HCT116 (cell line): ENCODE results near the gene FAM193A. TPM values are rescaled to one million over a fixed set of nuclear protein-coding genes. Genes with fewer than 3 reads are reported as not detected.

Experiments used
- ATAC-seq: fragments of 200-7000 bp; cut with Tn5 transposase; 2 replicates; pipeline ENCODE4 v1.9.1; 2020; ENCODE audit warnings: mild to moderate bottlenecking, moderate library complexity
- BruUV-seq: library from RNA; stranded (reverse); fragments of 400-500 nt; replicated peaks from 2 replicates; lab custom pipeline; 2021; lab: Mats Ljungman, UMichigan
- CTCF ChIA-PET: fragments of 300-600 bp; sonication (Branson Sonifier 250); formaldehyde crosslinking; loops from one replicate; lab custom pipeline; 2021; ENCODE audit warnings: antibody characterized with exemption; lab: Charles Lee
- POLR2A ChIA-PET: fragments of 300-600, 350-600 bp; sonication (Branson Sonifier 250); formaldehyde crosslinking; loops from one replicate; lab custom pipeline; 2021; ENCODE audit warnings: antibody characterized with exemption; lab: Charles Lee
- RAD21 ChIA-PET, 2 experiments: fragments of 300-600 bp; sonication (Branson Sonifier 250); formaldehyde crosslinking; loops; one replicate each; lab custom pipeline; 2023; ENCODE audit warnings: low total read pairs in 2 of 2; ENCODE audit not compliant: uncharacterized antibody in 2 of 2, unreplicated experiment in 2 of 2, low non-redundant PET in 1 of 2; lab: Charles Lee
- DNase-seq: peaks from one replicate; pipeline ENCODE4 v3.0.0-alpha.2; 2010; ENCODE audit warnings: low read depth, low spot score
- H2AFZ ChIP-seq: fragments of 200-600 bp; shearing (Covaris generic), sonication (generic); 2 replicates; pipeline ENCODE4 v1.6.1; 2017; ENCODE audit warnings: low read depth, mixed run types, mixed read lengths, antibody characterized with exemption, low read length; ENCODE audit not compliant: poor library complexity, severe bottlenecking
- H3K27ac ChIP-seq: 2 replicates; pipeline ENCODE4 v1.5.1; 2012; ENCODE audit warnings: low read depth, low read length
- H3K27me3 ChIP-seq: fragments of 200-600 bp; sonication (generic); 2 replicates; pipeline ENCODE4 v1.6.1; 2016; ENCODE audit warnings: mixed run types, low read length, mixed read lengths; ENCODE audit not compliant: insufficient read depth
- H3K36me3 ChIP-seq, 2 experiments: fragments of 200-500 bp in 1 of 2; fragments of 200-600 bp in 1 of 2; sonication (Bioruptor generic) in 1 of 2; sonication (generic) in 1 of 2; 2 replicates each; pipeline versions ENCODE4 v1.5.1 to v1.6.1; 2014 to 2016; ENCODE audit warnings: low read length in 2 of 2, inconsistent platforms in 1 of 2, mixed read lengths in 1 of 2, mixed run types in 1 of 2; ENCODE audit not compliant: insufficient read depth in 2 of 2, control insufficient read depth in 1 of 2
- H3K4me1 ChIP-seq, 2 experiments: fragments of 200-600 bp in 1 of 2; sonication (generic) in 1 of 2; 2 replicates each; pipeline versions ENCODE4 v1.5.1 to v1.6.1; 2012 to 2017; ENCODE audit warnings: low read length in 2 of 2, inconsistent platforms in 1 of 2, mild to moderate bottlenecking in 1 of 2, mixed read lengths in 1 of 2, mixed run types in 1 of 2, moderate library complexity in 1 of 2; ENCODE audit not compliant: insufficient read depth in 2 of 2, control insufficient read depth in 1 of 2
- H3K4me2 ChIP-seq: fragments of 200-600 bp; sonication (generic); 2 replicates; pipeline ENCODE4 v1.6.1; 2017; ENCODE audit warnings: mixed run types, low read length, mixed read lengths
- H3K4me3 ChIP-seq, 2 experiments: fragments of 200-600 bp in 1 of 2; sonication (generic) in 1 of 2; replicated peaks in 1 of 2; 2 replicates each; pipeline ENCODE4 v1.5.1; 2011 to 2016; ENCODE audit warnings: low read length in 2 of 2, control low read depth in 1 of 2, low read depth in 1 of 2, mild to moderate bottlenecking in 1 of 2, mixed read lengths in 1 of 2, mixed run types in 1 of 2
- H3K79me2 ChIP-seq: fragments of 200-600 bp; sonication (generic); 2 replicates; pipeline ENCODE4 v1.6.1; 2017; ENCODE audit warnings: mild to moderate bottlenecking, mixed run types, low read length, moderate library complexity, mixed read lengths; ENCODE audit not compliant: insufficient read depth
- H3K9ac ChIP-seq: fragments of 200-600 bp; sonication (generic); 2 replicates; pipeline ENCODE4 v1.6.1; 2016; ENCODE audit warnings: low read length, mixed read lengths
- H3K9me2 ChIP-seq: fragments of 200-600 bp; sonication (generic), shearing (Covaris generic); 2 replicates; pipeline ENCODE4 v1.6.1; 2017; ENCODE audit warnings: mixed run types, mild to moderate bottlenecking, moderate library complexity; ENCODE audit not compliant: insufficient read depth
- H3K9me3 ChIP-seq, 2 experiments: fragments of 200-500 bp in 1 of 2; fragments of 200-600 bp in 1 of 2; sonication (Bioruptor generic) in 1 of 2; sonication (generic) in 1 of 2; 2 replicates each; pipeline ENCODE4 v1.6.1; 2014 to 2017; ENCODE audit warnings: low read length in 2 of 2, mixed read lengths in 2 of 2, inconsistent platforms in 1 of 2, low read depth in 1 of 2, mild to moderate bottlenecking in 1 of 2, mixed run types in 1 of 2, moderate library complexity in 1 of 2; ENCODE audit not compliant: control insufficient read depth in 1 of 2, insufficient read depth in 1 of 2
- H4K20me1 ChIP-seq: fragments of 200-600 bp; sonication (generic), shearing (Covaris generic); 2 replicates; pipeline ENCODE4 v1.6.1; 2017; ENCODE audit warnings: mixed run types, mild to moderate bottlenecking, moderate library complexity; ENCODE audit not compliant: insufficient read depth
- CBX3 ChIP-seq: IDR thresholded peaks from 2 replicates; pipeline ENCODE4 v1.6.1; 2012; ENCODE audit warnings: low read depth
- EGR1 ChIP-seq: IDR thresholded peaks from 2 replicates; pipeline ENCODE4 v1.6.1; 2012; ENCODE audit warnings: low read depth
- ELF1 ChIP-seq: IDR thresholded peaks from 2 replicates; pipeline ENCODE4 v1.6.1; 2012; ENCODE audit warnings: low read depth, borderline replicate concordance
- EZH2 ChIP-seq: fragments of 200-600 bp; sonication (generic); IDR thresholded peaks from 2 replicates; pipeline ENCODE4 v1.6.1; 2017; ENCODE audit warnings: antibody characterized with exemption, mixed run types
- FOSL1 ChIP-seq: IDR thresholded peaks from 2 replicates; pipeline ENCODE4 v1.6.1; 2012; ENCODE audit warnings: low read depth
- POLR2A ChIP-seq: IDR thresholded peaks from 2 replicates; pipeline ENCODE4 v1.7.0; 2011; ENCODE audit warnings: borderline replicate concordance; ENCODE audit not compliant: insufficient read depth, insufficient read length; ENCODE audit errors: extremely low read depth
- POLR2AphosphoS5 ChIP-seq: IDR thresholded peaks from 2 replicates; pipeline ENCODE4 v1.6.1; 2011; ENCODE audit warnings: mild to moderate bottlenecking, low read depth, low read length, moderate library complexity
- RAD21 ChIP-seq: IDR thresholded peaks from 2 replicates; pipeline ENCODE4 v1.6.1; 2012; ENCODE audit warnings: low read depth, mild to moderate bottlenecking
- SIN3A ChIP-seq: IDR thresholded peaks from 2 replicates; pipeline ENCODE4 v1.6.1; 2012; ENCODE audit warnings: low read depth
- SP1 ChIP-seq: IDR thresholded peaks from 2 replicates; pipeline ENCODE4 v1.6.1; 2012; ENCODE audit warnings: low read depth
- SRF ChIP-seq: IDR thresholded peaks from 2 replicates; pipeline ENCODE4 v1.6.1; 2012; ENCODE audit warnings: low read depth
- TCF7L2 ChIP-seq: IDR thresholded peaks from 2 replicates; pipeline ENCODE4 v1.7.0; 2011; ENCODE audit warnings: borderline replicate concordance, inconsistent platforms; ENCODE audit not compliant: insufficient read depth, insufficient read length; ENCODE audit errors: extremely low read depth
- YY1 ChIP-seq: IDR thresholded peaks from 2 replicates; pipeline ENCODE4 v1.6.1; 2011; ENCODE audit warnings: low read length, low read depth, moderate library complexity, mild to moderate bottlenecking; ENCODE audit not compliant: insufficient replicate concordance; ENCODE audit errors: extremely low read depth
- ZFX ChIP-seq: fragments of 450-650 bp; IDR thresholded peaks from 2 replicates; pipeline ENCODE4 v1.6.1; 2017
- ZNF274 ChIP-seq: fragments of 200-500 bp; sonication (Bioruptor generic); IDR thresholded peaks from 2 replicates; pipeline ENCODE4 v1.6.1; 2014; ENCODE audit warnings: mild to moderate bottlenecking, low read depth, low read length, inconsistent platforms
- intact Hi-C: fragments of 100-400 bp; cut with micrococcal nuclease; formaldehyde crosslinking; loops from 2 replicates; pipeline ENCODE4 v1.10.0; 2022
- total RNA-seq: library from RNA; stranded (reverse); gene quantifications from one replicate; pipeline ENCODE4 v1.2.1, GENCODE V29; 2021; ENCODE audit not compliant: unreplicated experiment
- TF ChIP-seq, protein P1 (sequence below): IDR thresholded peaks from 2 replicates; pipeline ENCODE4 v1.6.1; 2012
- TF ChIP-seq, protein P2 (sequence below), 3 experiments: fragments of 200-600 bp in 1 of 3; sonication (generic) in 1 of 3; IDR thresholded peaks in 2 of 3; conservative IDR thresholded peaks in 1 of 3; 2 replicates each; pipeline ENCODE4 v1.5.1; 2012 to 2017; ENCODE audit warnings: low read depth in 2 of 3, low read length in 2 of 3, antibody characterized with exemption in 1 of 3, borderline replicate concordance in 1 of 3, control low read depth in 1 of 3, mild to moderate bottlenecking in 1 of 3, mixed read lengths in 1 of 3, mixed run types in 1 of 3, moderate library complexity in 1 of 3; ENCODE audit not compliant: insufficient read depth in 1 of 3
- TF ChIP-seq, protein P3 (sequence below): IDR thresholded peaks from 2 replicates; pipeline ENCODE4 v1.6.1; 2012; ENCODE audit warnings: low read depth

FAM193A gene
- total RNA-seq, 1 experiment from 2014 or later = 15.7 TPM

DNA sequence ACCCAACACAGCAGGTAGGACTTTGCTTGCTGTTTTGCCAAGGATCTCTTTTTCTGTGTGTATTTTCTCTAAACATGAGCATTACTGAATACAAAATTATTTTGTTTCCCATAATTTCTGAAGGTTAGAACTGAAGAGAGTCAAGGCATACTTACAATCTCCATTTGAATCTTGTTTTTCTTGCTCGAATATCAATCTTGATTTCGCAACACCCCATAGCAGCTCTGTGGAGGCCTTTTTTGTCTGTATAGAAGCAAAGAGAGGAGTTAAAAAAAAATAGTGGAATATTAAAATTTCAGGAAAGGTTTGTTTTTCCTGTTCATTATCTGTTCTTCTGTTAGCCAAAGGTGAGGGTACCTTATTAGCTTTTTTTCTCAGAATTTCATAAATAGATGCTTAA lies 126.8 kb downstream of the FAM193A start:
- intact Hi-C loops = no loop called here
- no peaks in the 10 kb centered on the region for H3K9me2 ChIP-seq
- no peaks in the 10 kb centered on the region for H3K27me3 ChIP-seq
- H3K4me1 ChIP-seq = peaks cover 9 to 17% of the 10 kb centered on the region in 2 experiments
- TF ChIP-seq POLR2A = no peak
- TF ChIP-seq, protein P1, sequence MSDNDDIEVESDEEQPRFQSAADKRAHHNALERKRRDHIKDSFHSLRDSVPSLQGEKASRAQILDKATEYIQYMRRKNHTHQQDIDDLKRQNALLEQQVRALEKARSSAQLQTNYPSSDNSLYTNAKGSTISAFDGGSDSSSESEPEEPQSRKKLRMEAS = no peak
- no peak for TF ChIP-seq SIN3A
- TF ChIP-seq SRF = no peak
- TF ChIP-seq ZFX = no peak
- TF ChIP-seq, protein P2, sequence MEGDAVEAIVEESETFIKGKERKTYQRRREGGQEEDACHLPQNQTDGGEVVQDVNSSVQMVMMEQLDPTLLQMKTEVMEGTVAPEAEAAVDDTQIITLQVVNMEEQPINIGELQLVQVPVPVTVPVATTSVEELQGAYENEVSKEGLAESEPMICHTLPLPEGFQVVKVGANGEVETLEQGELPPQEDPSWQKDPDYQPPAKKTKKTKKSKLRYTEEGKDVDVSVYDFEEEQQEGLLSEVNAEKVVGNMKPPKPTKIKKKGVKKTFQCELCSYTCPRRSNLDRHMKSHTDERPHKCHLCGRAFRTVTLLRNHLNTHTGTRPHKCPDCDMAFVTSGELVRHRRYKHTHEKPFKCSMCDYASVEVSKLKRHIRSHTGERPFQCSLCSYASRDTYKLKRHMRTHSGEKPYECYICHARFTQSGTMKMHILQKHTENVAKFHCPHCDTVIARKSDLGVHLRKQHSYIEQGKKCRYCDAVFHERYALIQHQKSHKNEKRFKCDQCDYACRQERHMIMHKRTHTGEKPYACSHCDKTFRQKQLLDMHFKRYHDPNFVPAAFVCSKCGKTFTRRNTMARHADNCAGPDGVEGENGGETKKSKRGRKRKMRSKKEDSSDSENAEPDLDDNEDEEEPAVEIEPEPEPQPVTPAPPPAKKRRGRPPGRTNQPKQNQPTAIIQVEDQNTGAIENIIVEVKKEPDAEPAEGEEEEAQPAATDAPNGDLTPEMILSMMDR (IDR thresholded peaks at IDR 0.05 in 2 of 3, conservative IDR thresholded peaks at IDR 0.05 in 1 of 3; ENCODE audit: borderline replicate concordance in 1 of 3, insufficient read depth in 1 of 3, low read depth in 2 of 3, low read length in 2 of 3) = no peak
- TF ChIP-seq, protein P3, sequence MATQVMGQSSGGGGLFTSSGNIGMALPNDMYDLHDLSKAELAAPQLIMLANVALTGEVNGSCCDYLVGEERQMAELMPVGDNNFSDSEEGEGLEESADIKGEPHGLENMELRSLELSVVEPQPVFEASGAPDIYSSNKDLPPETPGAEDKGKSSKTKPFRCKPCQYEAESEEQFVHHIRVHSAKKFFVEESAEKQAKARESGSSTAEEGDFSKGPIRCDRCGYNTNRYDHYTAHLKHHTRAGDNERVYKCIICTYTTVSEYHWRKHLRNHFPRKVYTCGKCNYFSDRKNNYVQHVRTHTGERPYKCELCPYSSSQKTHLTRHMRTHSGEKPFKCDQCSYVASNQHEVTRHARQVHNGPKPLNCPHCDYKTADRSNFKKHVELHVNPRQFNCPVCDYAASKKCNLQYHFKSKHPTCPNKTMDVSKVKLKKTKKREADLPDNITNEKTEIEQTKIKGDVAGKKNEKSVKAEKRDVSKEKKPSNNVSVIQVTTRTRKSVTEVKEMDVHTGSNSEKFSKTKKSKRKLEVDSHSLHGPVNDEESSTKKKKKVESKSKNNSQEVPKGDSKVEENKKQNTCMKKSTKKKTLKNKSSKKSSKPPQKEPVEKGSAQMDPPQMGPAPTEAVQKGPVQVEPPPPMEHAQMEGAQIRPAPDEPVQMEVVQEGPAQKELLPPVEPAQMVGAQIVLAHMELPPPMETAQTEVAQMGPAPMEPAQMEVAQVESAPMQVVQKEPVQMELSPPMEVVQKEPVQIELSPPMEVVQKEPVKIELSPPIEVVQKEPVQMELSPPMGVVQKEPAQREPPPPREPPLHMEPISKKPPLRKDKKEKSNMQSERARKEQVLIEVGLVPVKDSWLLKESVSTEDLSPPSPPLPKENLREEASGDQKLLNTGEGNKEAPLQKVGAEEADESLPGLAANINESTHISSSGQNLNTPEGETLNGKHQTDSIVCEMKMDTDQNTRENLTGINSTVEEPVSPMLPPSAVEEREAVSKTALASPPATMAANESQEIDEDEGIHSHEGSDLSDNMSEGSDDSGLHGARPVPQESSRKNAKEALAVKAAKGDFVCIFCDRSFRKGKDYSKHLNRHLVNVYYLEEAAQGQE = no peak
- no peak for TF ChIP-seq ZNF274
- no peak for TF ChIP-seq CBX3
- TF ChIP-seq YY1 = no peak
- TF ChIP-seq SP1 = no peak
- no peak for TF ChIP-seq FOSL1
- no peak for TF ChIP-seq POLR2AphosphoS5
- no peak for TF ChIP-seq EGR1
- no peak for TF ChIP-seq TCF7L2
- TF ChIP-seq EZH2 = no peak
- no peak for TF ChIP-seq ELF1
- TF ChIP-seq RAD21 = no peak
- ATAC-seq (no peak), DNase-seq (no peak)
- no peak overlapping the region for H3K4me2 ChIP-seq
- H3K9ac ChIP-seq = no peak overlapping the region
- no peak overlapping the region for H3K27ac ChIP-seq
- H3K36me3 ChIP-seq = peaks cover 11 to 31% of the 10 kb centered on the region in 2 experiments
- ChIA-PET CTCF (interaction anchor here (1.0 kb wide), 1 partner anchor 10 kb away, joined by 3 read pairs; no protein-coding TSS in a partner anchor), RAD21 (no interaction called here), POLR2A (no interaction called here)
- H3K79me2 ChIP-seq = peaks cover 23% of the 10 kb centered on the region
- H4K20me1 ChIP-seq = peaks cover 12% of the 10 kb centered on the region; the same call in 1 of the 2 replicates
- H3K9me3 ChIP-seq = no peaks in the 10 kb centered on the region
- no peak overlapping the region for H3K4me3 ChIP-seq
- H2AFZ ChIP-seq = no peak overlapping the region
- BruUV-seq = no TSS peak
